BLaER1 treated with 17β-estradiol and CSF1 and Interleukin-3, amounts not matched to agents 10 nM and 100 nM (cell line): ENCODE data around the gene GPATCH4.

Experiments
- H3K27ac ChIP-seq, 11 experiments: shearing (Covaris generic); formaldehyde crosslinking; 2 replicates each; pipeline ENCODE4 v1.8.1; 2022
- H3K27me3 ChIP-seq, 11 experiments: shearing (Covaris generic); formaldehyde crosslinking; 2 replicates each; pipeline ENCODE4 v1.8.1; 2022
- H3K36me3 ChIP-seq, 11 experiments: shearing (Covaris generic); formaldehyde crosslinking; 2 replicates each; pipeline ENCODE4 v1.8.1; 2022
- H3K4me1 ChIP-seq, 10 experiments: shearing (Covaris generic); formaldehyde crosslinking; 2 replicates each; pipeline ENCODE4 v1.8.1; 2022
- H3K4me2 ChIP-seq, 11 experiments: shearing (Covaris generic); formaldehyde crosslinking; 2 replicates each; pipeline ENCODE4 v1.8.1; 2022
- H3K4me3 ChIP-seq, 10 experiments: shearing (Covaris generic); formaldehyde crosslinking; 2 replicates each; pipeline ENCODE4 v1.8.1; 2022
- H3K9ac ChIP-seq, 11 experiments: shearing (Covaris generic); formaldehyde crosslinking; 2 replicates each; pipeline ENCODE4 v1.8.1; 2022
- H3K9me3 ChIP-seq, 11 experiments: shearing (Covaris generic); formaldehyde crosslinking; replicated peaks in 1 of 11; 2 replicates each; pipeline ENCODE4 v1.8.1; 2022
- H4K20me1 ChIP-seq, 11 experiments: shearing (Covaris generic); formaldehyde crosslinking; 2 replicates each; pipeline ENCODE4 v1.8.1; 2022
- Cebpa-rat ChIP-seq, 11 experiments: shearing (Covaris generic); IDR thresholded peaks; 2 replicates each; pipeline ENCODE4 v1.8.1; 2022

The GPATCH4 gene

DNA sequence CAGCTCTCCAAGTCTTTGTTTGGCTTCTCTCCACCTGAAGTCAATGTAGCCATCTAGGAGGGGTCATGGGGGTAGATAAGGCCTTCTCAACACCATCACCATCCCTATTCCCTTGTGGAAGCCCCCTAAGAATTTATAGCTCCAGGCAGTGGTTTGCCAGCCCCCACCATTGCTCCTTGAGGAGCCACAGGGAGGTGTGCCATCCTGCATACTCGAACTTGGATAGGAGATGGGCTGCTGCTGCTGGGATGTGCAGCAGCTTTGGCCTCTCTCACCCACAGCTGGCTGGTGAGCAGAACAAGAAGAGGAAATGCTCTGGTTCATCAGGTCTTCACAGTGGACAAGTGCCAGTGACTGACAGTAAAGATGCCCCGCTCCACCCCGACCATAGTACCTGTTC lies 4.9 kb downstream of the GPATCH4 start:
- Histone ChIP-seq H3K4me1 (peaks cover 39 to 57% (median 44%) of the 10 kb centered on the region in 10 experiments), H3K9ac (no peak overlapping the region), H3K9me3 (no peaks in the 10 kb centered on the region), H3K4me2 (no peak overlapping the region), H3K4me3 (no peak overlapping the region), H4K20me1 (peaks cover 0 to 74% (median 45%) of the 10 kb centered on the region in 11 experiments; a peak in 14 of 22 replicates), H3K27ac (no peak overlapping the region), H3K27me3 (no peaks in the 10 kb centered on the region), H3K36me3 (peaks cover 52 to 77% (median 72%) of the 10 kb centered on the region in 11 experiments)
- TF ChIP-seq Cebpa-rat (IDR thresholded peaks at IDR 0.05), result no peak

- Histone ChIP-seq H4K20me1 (peaks cover 0 to 74% (median 45%) of the 10 kb centered on the region in 11 experiments; a peak in 14 of 22 replicates), H3K9me3 (no peaks in the 10 kb centered on the region), H3K4me1 (peaks cover 40 to 62% (median 48%) of the 10 kb centered on the region in 10 experiments), H3K4me2 (no peak overlapping the region), H3K4me3 (no peak overlapping the region), H3K27ac (no peak overlapping the region), H3K27me3 (no peaks in the 10 kb centered on the region), H3K9ac (peak overlapping the region in 1 of 11 experiments; percentile 21; a peak in 1 of 22 replicates), H3K36me3 (peaks cover 52 to 75% (median 72%) of the 10 kb centered on the region in 11 experiments)
- TF ChIP-seq Cebpa-rat (IDR thresholded peaks at IDR 0.05), result no peak
These were observed 6.3 kb downstream of the GPATCH4 start for GRCh38 chr1:156595016-156595415.

GRCh38 chr1:156594190-156594589 lies 7.1 kb downstream of the GPATCH4 start:
- no peak for TF ChIP-seq Cebpa-rat (IDR thresholded peaks at IDR 0.05)
- peaks cover 0 to 68% (median 45%) of the 10 kb centered on the region in 11 experiments; a peak in 14 of 22 replicates for H4K20me1 ChIP-seq
- H3K4me3 ChIP-seq, result no peak overlapping the region
- H3K4me2 ChIP-seq, result peak overlapping the region in 5 of 11 experiments; percentile 92 to 98 (median 96); a peak in 9 of 22 replicates
- peaks cover 32 to 54% (median 40%) of the 10 kb centered on the region in 10 experiments for H3K4me1 ChIP-seq
- H3K27me3 ChIP-seq, result no peaks in the 10 kb centered on the region
- H3K27ac ChIP-seq, result no peak overlapping the region; a peak in 1 of 22 replicates
- no peaks in the 10 kb centered on the region for H3K9me3 ChIP-seq
- H3K36me3 ChIP-seq, result peaks cover 52 to 68% (median 67%) of the 10 kb centered on the region in 11 experiments
- H3K9ac ChIP-seq, result peak overlapping the region in 1 of 11 experiments; percentile 21; a peak in 2 of 22 replicates

DNA sequence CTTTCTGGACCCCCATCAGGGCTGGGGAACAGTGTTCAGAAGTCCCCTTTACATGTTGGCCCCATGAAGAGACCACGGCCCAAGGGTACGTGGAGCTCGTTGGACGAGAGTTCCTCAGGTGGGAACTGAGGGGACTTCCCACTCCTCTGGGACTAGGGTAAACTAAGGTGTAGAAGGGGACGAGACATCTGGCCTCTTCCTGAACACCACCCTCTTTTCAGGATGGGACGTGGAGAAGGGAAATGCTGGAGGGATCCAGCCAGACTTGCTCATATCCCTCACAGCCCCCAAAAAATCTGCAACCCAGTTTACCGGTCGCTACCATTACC lies 7.7 kb downstream of the GPATCH4 start:
- peak overlapping the region in 5 of 11 experiments; percentile 22 to 86 (median 38); a peak in 6 of 22 replicates for H3K27ac ChIP-seq
- peak overlapping the region in 6 of 11 experiments; percentile 8 to 94 (median 90); a peak in 8 of 22 replicates for H3K9ac ChIP-seq
- no peaks in the 10 kb centered on the region for H3K9me3 ChIP-seq
- H3K4me1 ChIP-seq, result peaks cover 27 to 48% (median 36%) of the 10 kb centered on the region in 10 experiments
- no peak overlapping the region; a peak in 1 of 20 replicates for H3K4me3 ChIP-seq
- H3K27me3 ChIP-seq, result no peaks in the 10 kb centered on the region
- no peak for TF ChIP-seq Cebpa-rat (IDR thresholded peaks at IDR 0.05)
- H3K36me3 ChIP-seq, result peaks cover 52 to 63% (median 61%) of the 10 kb centered on the region in 11 experiments
- H3K4me2 ChIP-seq, result peak overlapping the region in 9 of 11 experiments; percentile 92 to 98 (median 96); a peak in 18 of 22 replicates
- peaks cover 0 to 62% (median 41%) of the 10 kb centered on the region in 11 experiments; a peak in 14 of 22 replicates for H4K20me1 ChIP-seq

- peak overlapping the region in 5 of 11 experiments; percentile 22 to 86 (median 80); a peak in 7 of 22 replicates for H3K27ac ChIP-seq
- no peaks in the 10 kb centered on the region for H3K27me3 ChIP-seq
- H3K9ac ChIP-seq, result peak overlapping the region in 10 of 11 experiments; percentile 8 to 94 (median 88); a peak in 15 of 22 replicates
- TF ChIP-seq Cebpa-rat (IDR thresholded peaks at IDR 0.05), result no peak
- H3K36me3 ChIP-seq, result peaks cover 51 to 57% (median 56%) of the 10 kb centered on the region in 11 experiments
- H3K9me3 ChIP-seq, result no peaks in the 10 kb centered on the region
- peak overlapping the region in 6 of 10 experiments; percentile 72 to 86 (median 79); a peak in 11 of 20 replicates for H3K4me3 ChIP-seq
- H3K4me1 ChIP-seq, result peaks cover 26 to 43% (median 36%) of the 10 kb centered on the region in 10 experiments
- peaks cover 0 to 57% (median 37%) of the 10 kb centered on the region in 11 experiments; a peak in 14 of 22 replicates for H4K20me1 ChIP-seq
- peak overlapping the region; percentile 86 to 99 (median 96) for H3K4me2 ChIP-seq
These were observed 8.2 kb downstream of the GPATCH4 start for GRCh38 chr1:156592910-156593660.

DNA sequence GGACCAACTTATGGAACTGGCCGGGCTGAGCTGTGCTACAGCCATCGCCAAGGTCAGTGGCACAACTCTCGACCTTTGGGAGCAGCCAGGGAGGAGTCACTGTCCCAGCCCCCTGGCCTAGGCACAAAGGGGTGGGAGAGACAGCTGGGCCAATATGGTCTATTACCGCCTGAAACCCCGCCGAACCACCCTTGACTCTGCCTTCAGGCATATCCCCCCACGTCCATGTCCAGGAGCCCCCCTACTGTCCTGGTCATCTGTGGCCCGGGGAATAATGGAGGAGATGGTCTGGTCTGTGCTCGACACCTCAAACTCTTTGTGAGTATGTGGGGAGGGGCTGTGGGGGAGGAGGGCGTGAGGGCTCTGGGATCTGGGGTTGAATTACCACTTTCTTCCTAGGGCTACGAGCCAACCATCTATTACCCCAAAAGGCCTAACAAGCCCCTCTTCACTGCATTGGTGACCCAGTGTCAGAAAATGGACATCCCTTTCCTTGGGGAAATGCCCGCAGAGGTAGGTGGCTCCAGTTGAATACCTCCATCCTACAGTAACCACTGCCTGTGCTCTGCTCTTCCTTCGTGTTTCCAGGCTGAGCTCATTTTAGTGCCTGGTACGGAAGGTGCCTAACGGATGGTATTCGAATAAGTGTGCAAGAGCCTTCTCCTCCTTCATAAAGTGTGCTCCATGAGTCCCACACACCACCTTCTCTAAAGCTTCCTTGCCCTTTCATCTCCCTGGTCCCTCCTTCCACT lies 8.9 kb downstream of the GPATCH4 start:
- Histone ChIP-seq H3K9me3 (no peaks in the 10 kb centered on the region), H3K4me3 (peak overlapping the region; percentile 66 to 88 (median 80)), H3K9ac (peak overlapping the region; percentile 81 to 94 (median 87)), H3K4me2 (peak overlapping the region; percentile 86 to 99 (median 96)), H3K4me1 (peaks cover 26 to 42% (median 36%) of the 10 kb centered on the region in 10 experiments), H3K27me3 (no peaks in the 10 kb centered on the region), H3K27ac (peak overlapping the region; percentile 71 to 89 (median 80)), H3K36me3 (peaks cover 44 to 56% (median 53%) of the 10 kb centered on the region in 11 experiments), H4K20me1 (peaks cover 0 to 51% (median 32%) of the 10 kb centered on the region in 11 experiments; a peak in 12 of 22 replicates)
- TF ChIP-seq Cebpa-rat (IDR thresholded peaks at IDR 0.05), result no peak

DNA sequence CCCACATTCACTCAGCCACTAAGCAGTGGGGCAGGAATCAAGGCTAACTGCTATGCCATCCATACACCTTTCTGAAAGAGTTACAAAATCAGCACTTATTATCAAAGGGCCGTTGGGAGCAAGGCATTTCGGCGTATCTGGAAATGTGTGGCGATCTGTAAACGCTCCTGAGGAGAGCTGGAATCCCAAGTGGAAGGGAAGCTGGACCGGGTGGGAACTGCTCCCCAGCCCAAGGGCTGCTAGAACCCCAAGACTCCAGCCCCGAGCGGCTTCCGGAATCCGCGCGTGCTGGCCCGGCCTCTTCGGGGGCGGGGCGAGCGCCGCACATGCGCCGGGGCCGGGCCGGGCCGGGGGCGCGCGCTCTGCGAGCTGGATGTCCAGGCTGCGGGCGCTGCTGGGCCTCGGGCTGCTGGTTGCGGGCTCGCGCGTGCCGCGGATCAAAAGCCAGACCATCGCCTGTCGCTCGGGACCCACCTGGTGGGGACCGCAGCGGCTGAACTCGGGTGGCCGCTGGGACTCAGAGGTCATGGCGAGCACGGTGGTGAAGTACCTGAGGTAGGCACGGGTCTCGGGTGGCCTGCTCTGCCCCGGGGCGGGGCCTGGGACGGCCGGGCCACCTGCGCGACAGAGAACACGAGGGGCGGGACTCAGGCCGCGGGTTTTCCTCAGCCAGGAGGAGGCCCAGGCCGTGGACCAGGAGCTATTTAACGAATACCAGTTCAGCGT lies 9.7 kb downstream of the GPATCH4 start, which contains the start of gene NAXE:
NAXE (plus strand) TSS at position 345 of the 726 bp plus-strand sequence; CDS start at position 374, 29 bp downstream.
- peaks cover 26 to 42% (median 36%) of the 10 kb centered on the region in 10 experiments for H3K4me1 ChIP-seq
- no peaks in the 10 kb centered on the region for H3K27me3 ChIP-seq
- H3K9me3 ChIP-seq, result no peaks in the 10 kb centered on the region
- H4K20me1 ChIP-seq, result peaks cover 0 to 46% (median 26%) of the 10 kb centered on the region in 11 experiments; a peak in 12 of 22 replicates
- H3K36me3 ChIP-seq, result peaks cover 37 to 56% (median 53%) of the 10 kb centered on the region in 11 experiments
- H3K9ac ChIP-seq, result peak within 1 kb of the TSS; percentile 81 to 94 (median 87)
- peak within 1 kb of the TSS; percentile 71 to 89 (median 80) for H3K27ac ChIP-seq
- H3K4me2 ChIP-seq, result peak within 1 kb of the TSS; percentile 86 to 99 (median 96)
- peak within 1 kb of the TSS; percentile 66 to 88 (median 80) for H3K4me3 ChIP-seq
- TF ChIP-seq Cebpa-rat (IDR thresholded peaks at IDR 0.05), result no peak

GRCh38 chr1:156591181-156591431 lies 10.2 kb downstream of the GPATCH4 start:
- Histone ChIP-seq H3K4me1 (peaks cover 26 to 47% (median 38%) of the 10 kb centered on the region in 10 experiments), H3K27ac (peak overlapping the region; percentile 71 to 89 (median 80); a peak in 21 of 22 replicates), H3K9ac (peak overlapping the region; percentile 81 to 94 (median 87)), H3K4me3 (peak overlapping the region; percentile 66 to 88 (median 80)), H3K9me3 (no peaks in the 10 kb centered on the region), H3K36me3 (peaks cover 33 to 56% (median 53%) of the 10 kb centered on the region in 11 experiments), H4K20me1 (peaks cover 0 to 46% (median 22%) of the 10 kb centered on the region in 11 experiments; a peak in 13 of 22 replicates), H3K27me3 (no peaks in the 10 kb centered on the region), H3K4me2 (peak overlapping the region; percentile 86 to 99 (median 96))
- TF ChIP-seq Cebpa-rat (IDR thresholded peaks at IDR 0.05), result no peak
